H9 (cell line): ENCODE results near the gene SLC7A9. TPM values are rescaled to one million over a fixed set of nuclear protein-coding genes. Genes with fewer than 3 reads are reported as not detected.

ENCODE experiments used
- DNase-seq: peaks from one replicate; pipeline ENCODE4 v3.0.0-alpha.2; 2017
- H2AFZ ChIP-seq: one replicate; pipeline ENCODE4 v1.6.1; 2013; ENCODE audit warnings: mild to moderate bottlenecking, low read length, control low read depth, moderate library complexity
- H2AK5ac ChIP-seq: 2 replicates; pipeline ENCODE4 v1.6.1; 2013; ENCODE audit warnings: low read length, control low read depth, mixed read lengths; ENCODE audit not compliant: insufficient read length
- H2BK120ac ChIP-seq: one replicate; pipeline ENCODE4 v1.6.1; 2013; ENCODE audit warnings: low read depth, mild to moderate bottlenecking, low read length, control low read depth, inconsistent platforms; ENCODE audit not compliant: poor library complexity, severe bottlenecking
- H2BK12ac ChIP-seq: 2 replicates; pipeline ENCODE4 v1.6.1; 2013; ENCODE audit warnings: low read length, control low read depth, mixed read lengths, low read depth; ENCODE audit not compliant: insufficient read length
- H2BK15ac ChIP-seq: 2 replicates; pipeline ENCODE4 v1.6.1; 2013; ENCODE audit warnings: low read depth, low read length, control low read depth
- H2BK20ac ChIP-seq: one replicate; pipeline ENCODE4 v1.6.1; 2013; ENCODE audit warnings: low read depth, mild to moderate bottlenecking, low read length, control low read depth, inconsistent platforms; ENCODE audit not compliant: poor library complexity, severe bottlenecking
- H2BK5ac ChIP-seq: 2 replicates; pipeline ENCODE4 v1.6.1; 2013; ENCODE audit warnings: low read length, control low read depth, mixed read lengths; ENCODE audit not compliant: insufficient read length
- H3K14ac ChIP-seq: 2 replicates; pipeline ENCODE4 v1.6.1; 2013; ENCODE audit warnings: low read length, control low read depth; ENCODE audit not compliant: insufficient read depth
- H3K18ac ChIP-seq: 2 replicates; pipeline ENCODE4 v1.6.1; 2013; ENCODE audit warnings: low read depth, mild to moderate bottlenecking, mixed read lengths, low read length, control low read depth; ENCODE audit not compliant: insufficient read length
- H3K23ac ChIP-seq: 2 replicates; pipeline ENCODE4 v1.6.1; 2013; ENCODE audit warnings: low read length, control low read depth, mixed read lengths, low read depth; ENCODE audit not compliant: insufficient read length
- H3K23me2 ChIP-seq: 2 replicates; pipeline ENCODE4 v1.6.1; 2013; ENCODE audit warnings: low read depth, mild to moderate bottlenecking, mixed read lengths, low read length, control low read depth; ENCODE audit not compliant: insufficient read length, poor library complexity, severe bottlenecking
- H3K27ac ChIP-seq: 2 replicates; pipeline ENCODE4 v1.5.1; 2013; ENCODE audit warnings: low read length, control low read depth, mixed read lengths, low read depth; ENCODE audit not compliant: insufficient read length
- H3K27me3 ChIP-seq: 2 replicates; pipeline ENCODE4 v1.6.1; 2013; ENCODE audit warnings: low read length, control low read depth, inconsistent platforms; ENCODE audit not compliant: insufficient read depth
- H3K4ac ChIP-seq: 2 replicates; pipeline ENCODE4 v1.6.1; 2013; ENCODE audit warnings: low read depth, mild to moderate bottlenecking, control low read depth, inconsistent platforms, low read length, moderate library complexity
- H3K4me1 ChIP-seq: 2 replicates; pipeline ENCODE4 v1.6.1; 2013; ENCODE audit warnings: low read length, control low read depth, inconsistent platforms; ENCODE audit not compliant: insufficient read depth
- H3K4me2 ChIP-seq: 2 replicates; pipeline ENCODE4 v1.6.1; 2013; ENCODE audit warnings: low read length, control low read depth, mixed read lengths; ENCODE audit not compliant: insufficient read length, insufficient read depth
- H3K56ac ChIP-seq: 2 replicates; pipeline ENCODE4 v1.6.1; 2013; ENCODE audit warnings: low read depth, mild to moderate bottlenecking, mixed read lengths, low read length, control low read depth; ENCODE audit not compliant: insufficient read length
- H3K79me1 ChIP-seq: 2 replicates; pipeline ENCODE4 v1.6.1; 2013; ENCODE audit warnings: low read depth, mild to moderate bottlenecking, moderate library complexity, low read length, control low read depth, inconsistent platforms; ENCODE audit not compliant: insufficient read depth, poor library complexity, severe bottlenecking
- H3K79me2 ChIP-seq: 2 replicates; pipeline ENCODE4 v1.6.1; 2013; ENCODE audit warnings: low read length, control low read depth, inconsistent platforms; ENCODE audit not compliant: insufficient read depth
- H3K9ac ChIP-seq: 2 replicates; pipeline ENCODE4 v1.6.1; 2013; ENCODE audit warnings: low read length, control low read depth, mixed read lengths; ENCODE audit not compliant: insufficient read length; ENCODE audit errors: extremely low read depth
- H3K9me3 ChIP-seq: one replicate; pipeline ENCODE4 v1.6.1; 2013; ENCODE audit warnings: low read depth, low read length, inconsistent platforms; ENCODE audit not compliant: control insufficient read depth
- H3T11ph ChIP-seq: one replicate; pipeline ENCODE4 v1.6.1; 2013; ENCODE audit warnings: mild to moderate bottlenecking, low read length, control low read depth, inconsistent platforms
- H4K20me1 ChIP-seq: one replicate; pipeline ENCODE4 v1.6.1; 2013; ENCODE audit not compliant: control insufficient read depth, insufficient read length, insufficient read depth
- H4K5ac ChIP-seq: 2 replicates; pipeline ENCODE4 v1.6.1; 2013; ENCODE audit warnings: low read depth, mild to moderate bottlenecking, mixed read lengths, low read length, control low read depth; ENCODE audit not compliant: insufficient read length
- H4K8ac ChIP-seq: replicated peaks from 2 replicates; pipeline ENCODE4 v1.6.1; 2013; ENCODE audit warnings: low read length, control low read depth, mixed read lengths, low read depth; ENCODE audit not compliant: insufficient read length
- H4K91ac ChIP-seq: 2 replicates; pipeline ENCODE4 v1.6.1; 2013; ENCODE audit warnings: low read depth, mild to moderate bottlenecking, moderate library complexity, mixed read lengths, low read length, control low read depth; ENCODE audit not compliant: insufficient read length
- H3K27ac Mint-ChIP-seq, 3 experiments: 2 replicates in 2 of 3; 3 replicates in 1 of 3; pipeline ENCODE4 v1.8.0; 2020 to 2021; ENCODE audit warnings: mixed read lengths in 3 of 3, mild to moderate bottlenecking in 1 of 3, moderate library complexity in 1 of 3
- H3K27me3 Mint-ChIP-seq: 2 replicates; pipeline ENCODE4 v1.8.0; 2021; ENCODE audit warnings: low read depth, mild to moderate bottlenecking, moderate library complexity, mixed read lengths
- H3K36me3 Mint-ChIP-seq, 3 experiments: 2 replicates in 2 of 3; 3 replicates in 1 of 3; pipeline ENCODE4 v1.8.0; 2020 to 2021; ENCODE audit warnings: low read depth in 3 of 3, mixed read lengths in 3 of 3; ENCODE audit not compliant: insufficient read depth in 1 of 3
- H3K4me1 Mint-ChIP-seq, 2 experiments: 2 replicates each; pipeline ENCODE4 v1.8.0; 2020; ENCODE audit warnings: mixed read lengths in 2 of 2
- H3K4me3 Mint-ChIP-seq, 2 experiments: 2 replicates in 1 of 2; 3 replicates in 1 of 2; pipeline ENCODE4 v1.8.0; 2020 to 2021; ENCODE audit warnings: mild to moderate bottlenecking in 2 of 2, mixed read lengths in 2 of 2, moderate library complexity in 1 of 2
- H3K9me3 Mint-ChIP-seq, 2 experiments: 2 replicates in 1 of 2; 3 replicates in 1 of 2; pipeline ENCODE4 v1.8.0; 2020; ENCODE audit warnings: mild to moderate bottlenecking in 2 of 2, mixed read lengths in 2 of 2, moderate library complexity in 1 of 2
- CTCF ChIP-seq: fragments of 200-600 bp; sonication (generic); conservative IDR thresholded peaks from 3 replicates; pipeline ENCODE4 v1.8.0; 2021; ENCODE audit warnings: antibody characterized with exemption, mild to moderate bottlenecking
- WGBS: extraction: QIAGEN DNeasy Blood & Tissue Kit; methylation state at CpG from one replicate; pipeline ENCODE4 v1.1.7; 2013; ENCODE audit warnings: missing lambda C conversion rate, low lambda C conversion rate, mixed read lengths; ENCODE audit not compliant: insufficient read length; ENCODE audit errors: extremely low coverage; 5-methylcytosine and 5-hydroxymethylcytosine counted together
- total RNA-seq: library from RNA; stranded (reverse); gene quantifications from 2 replicates; pipeline ENCODE4 v1.2.1, GENCODE V29; 2021

SLC7A9 gene
- total RNA-seq, 1 experiment from 2014 or later: not detected

GRCh38 chr19:32814624-32815023 is 54.9 kb downstream of the SLC7A9 start:
- H3K4me2 ChIP-seq: no peak overlapping the region
- no peak overlapping the region for H3K4ac ChIP-seq
- H3K23ac ChIP-seq: no peak overlapping the region
- no peak overlapping the region for H2BK15ac ChIP-seq
- no peaks in the 10 kb centered on the region for H3K79me1 ChIP-seq
- H3K27me3 ChIP-seq: no peaks in the 10 kb centered on the region
- H4K91ac ChIP-seq: no peak overlapping the region
- H3K36me3 Mint-ChIP-seq: no peaks in the 10 kb centered on the region
- no peaks in the 10 kb centered on the region for H3K9me3 ChIP-seq
- no peak overlapping the region for H3K9ac ChIP-seq
- no peak for DNase-seq
- 0 out of 5 replicates have a peak, but pooled peaks cover 0 to 2% of the 10 kb centered on the region in 2 experiments for H3K9me3 Mint-ChIP-seq
- H3K23me2 ChIP-seq: no peaks in the 10 kb centered on the region
- H2BK12ac ChIP-seq: no peak overlapping the region
- peaks cover 8% of the 10 kb centered on the region for H3K27me3 Mint-ChIP-seq
- no peak overlapping the region for H2BK5ac ChIP-seq
- H4K20me1 ChIP-seq: no peaks in the 10 kb centered on the region
- no peak overlapping the region for H4K8ac ChIP-seq
- no peak overlapping the region for H3K56ac ChIP-seq
- no peak overlapping the region for H3T11ph ChIP-seq
- peaks cover 26 to 41% of the 10 kb centered on the region in 2 experiments for H3K4me1 Mint-ChIP-seq
- H3K27ac Mint-ChIP-seq: peak overlapping the region in 1 of 3 experiments; percentile 14; a peak in 2 of 7 replicates
- no peaks in the 10 kb centered on the region for H3K4me1 ChIP-seq
- no peak for TF ChIP-seq CTCF
- H2AK5ac ChIP-seq: no peak overlapping the region
- no peaks in the 10 kb centered on the region for H3K79me2 ChIP-seq
- H3K18ac ChIP-seq: no peak overlapping the region
- no peak overlapping the region for H4K5ac ChIP-seq
- H2BK120ac ChIP-seq: no peak overlapping the region
- H2BK20ac ChIP-seq: no peak overlapping the region
- no peak overlapping the region for H3K4me3 Mint-ChIP-seq
- H3K14ac ChIP-seq: no peak overlapping the region
- no peak overlapping the region for H3K27ac ChIP-seq
- no peak overlapping the region for H2AFZ ChIP-seq
- no CpG with 5 or more reads among the region's 6 CpGs for WGBS
